Occipital lobe (tissue), 2 donors: ENCODE data around the gene GSTT4. TPM values are rescaled to one million over a fixed set of nuclear protein-coding genes. Genes with fewer than 3 reads are reported as not detected.
"Not testable (repeated sequence)": the region's sequence is repeated elsewhere in the genome, so short reads cannot be mapped to it uniquely, and the experiment has no call there.

Experiments
- DNase-seq: peaks from one replicate; lab custom pipeline; 2025; lab: John Stamatoyannopoulos, UW
- total RNA-seq: library from RNA; depleted of rRNA; stranded (reverse); fragments of >200 nt; gene quantifications from one replicate; pipeline ENCODE4 v1.2.3, GENCODE V29; 2014

Gene GSTT4
- total RNA-seq, 1 donor from 2014 or later: not detected

GRCh38 chr22:23954193-23954990, 50.9 kb downstream of the GSTT4 start:
- not testable (repeated sequence) for DNase-seq

- not testable (repeated sequence) for DNase-seq
These were observed 51.8 kb downstream of the GSTT4 start for GRCh38 chr22:23953485-23953884.

GRCh38 chr22:23952794-23953405, 52.4 kb downstream of the GSTT4 start:
- DNase-seq: not testable (repeated sequence)

- DNase-seq: not testable (repeated sequence)
These were observed 53.9 kb downstream of the GSTT4 start for GRCh38 chr22:23951383-23951782.

GRCh38 chr22:23949764-23950163, 55.5 kb downstream of the GSTT4 start:
- DNase-seq: not testable (repeated sequence)

Other genes starting within 250 kb of the GSTT4 start
- not detected for gene C22orf15, start 242.5 kb downstream of the GSTT4 start, total RNA-seq
- gene CHCHD10, start 237.5 kb downstream of the GSTT4 start, total RNA-seq: 3.4 TPM
- gene MMP11, start 232.6 kb downstream of the GSTT4 start, total RNA-seq: 14.8 TPM
- gene SMARCB1, start 218.5 kb downstream of the GSTT4 start, total RNA-seq: 19.7 TPM
- 0.62 TPM for gene DERL3, start 166.4 kb downstream of the GSTT4 start, total RNA-seq
- 8.4 TPM for gene SLC2A11, start 147.6 kb downstream of the GSTT4 start, total RNA-seq
- 85.2 TPM for gene MIF, start 111.1 kb downstream of the GSTT4 start, total RNA-seq
- 4.1 TPM for gene GSTT2B, start 44.3 kb downstream of the GSTT4 start, total RNA-seq
- gene DDTL, start 38.6 kb downstream of the GSTT4 start, total RNA-seq: 3.1 TPM
- gene DDT, start 31.0 kb downstream of the GSTT4 start, total RNA-seq: 68.6 TPM
- gene GSTT2, start 25.3 kb downstream of the GSTT4 start, total RNA-seq: not detected
- 39.6 TPM for gene CABIN1, start 5.9 kb upstream of the GSTT4 start, total RNA-seq
- gene SUSD2, start 176.0 kb upstream of the GSTT4 start, total RNA-seq: not detected
- 0.94 TPM for gene GGT5, start 239.6 kb upstream of the GSTT4 start, total RNA-seq